ENCODE data around the gene RACK1. TPM values are rescaled to one million over a fixed set of nuclear protein-coding genes. Genes with fewer than 3 reads are reported as not detected.

RACK1 gene
- total and polyA plus RNA-seq, 2 experiments from 2014 or later: 2,372 to 4,798 TPM

DNA sequence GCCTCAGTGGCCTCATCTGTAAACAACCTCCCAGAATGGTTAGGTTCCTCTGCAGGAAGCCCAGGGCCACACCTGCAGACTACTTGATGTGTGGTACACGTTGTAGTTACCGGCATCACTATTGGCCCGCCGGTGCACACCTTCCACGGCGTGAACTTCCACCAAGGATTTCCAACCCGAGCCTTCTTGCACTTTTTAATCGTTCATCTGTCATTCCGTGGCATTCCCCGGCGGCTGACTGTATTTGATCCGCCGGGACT lies 26.0 kb downstream of the RACK1 start:
- H3K27me3 ChIP-seq (ENCODE audit: insufficient read depth): peaks cover 12% of the 10 kb centered on the region
- no peaks in the 10 kb centered on the region for H3K79me2 ChIP-seq (replicated peaks; ENCODE audit: insufficient read depth)
- peaks cover 17% of the 10 kb centered on the region for H3F3A ChIP-seq (replicated peaks; ENCODE audit: low read depth)
- no peak for TF ChIP-seq CREB1 (CRISPR knock-in tag; IDR thresholded peaks at IDR 0.05; ENCODE audit: low read depth)
- TF ChIP-seq, protein P1, sequence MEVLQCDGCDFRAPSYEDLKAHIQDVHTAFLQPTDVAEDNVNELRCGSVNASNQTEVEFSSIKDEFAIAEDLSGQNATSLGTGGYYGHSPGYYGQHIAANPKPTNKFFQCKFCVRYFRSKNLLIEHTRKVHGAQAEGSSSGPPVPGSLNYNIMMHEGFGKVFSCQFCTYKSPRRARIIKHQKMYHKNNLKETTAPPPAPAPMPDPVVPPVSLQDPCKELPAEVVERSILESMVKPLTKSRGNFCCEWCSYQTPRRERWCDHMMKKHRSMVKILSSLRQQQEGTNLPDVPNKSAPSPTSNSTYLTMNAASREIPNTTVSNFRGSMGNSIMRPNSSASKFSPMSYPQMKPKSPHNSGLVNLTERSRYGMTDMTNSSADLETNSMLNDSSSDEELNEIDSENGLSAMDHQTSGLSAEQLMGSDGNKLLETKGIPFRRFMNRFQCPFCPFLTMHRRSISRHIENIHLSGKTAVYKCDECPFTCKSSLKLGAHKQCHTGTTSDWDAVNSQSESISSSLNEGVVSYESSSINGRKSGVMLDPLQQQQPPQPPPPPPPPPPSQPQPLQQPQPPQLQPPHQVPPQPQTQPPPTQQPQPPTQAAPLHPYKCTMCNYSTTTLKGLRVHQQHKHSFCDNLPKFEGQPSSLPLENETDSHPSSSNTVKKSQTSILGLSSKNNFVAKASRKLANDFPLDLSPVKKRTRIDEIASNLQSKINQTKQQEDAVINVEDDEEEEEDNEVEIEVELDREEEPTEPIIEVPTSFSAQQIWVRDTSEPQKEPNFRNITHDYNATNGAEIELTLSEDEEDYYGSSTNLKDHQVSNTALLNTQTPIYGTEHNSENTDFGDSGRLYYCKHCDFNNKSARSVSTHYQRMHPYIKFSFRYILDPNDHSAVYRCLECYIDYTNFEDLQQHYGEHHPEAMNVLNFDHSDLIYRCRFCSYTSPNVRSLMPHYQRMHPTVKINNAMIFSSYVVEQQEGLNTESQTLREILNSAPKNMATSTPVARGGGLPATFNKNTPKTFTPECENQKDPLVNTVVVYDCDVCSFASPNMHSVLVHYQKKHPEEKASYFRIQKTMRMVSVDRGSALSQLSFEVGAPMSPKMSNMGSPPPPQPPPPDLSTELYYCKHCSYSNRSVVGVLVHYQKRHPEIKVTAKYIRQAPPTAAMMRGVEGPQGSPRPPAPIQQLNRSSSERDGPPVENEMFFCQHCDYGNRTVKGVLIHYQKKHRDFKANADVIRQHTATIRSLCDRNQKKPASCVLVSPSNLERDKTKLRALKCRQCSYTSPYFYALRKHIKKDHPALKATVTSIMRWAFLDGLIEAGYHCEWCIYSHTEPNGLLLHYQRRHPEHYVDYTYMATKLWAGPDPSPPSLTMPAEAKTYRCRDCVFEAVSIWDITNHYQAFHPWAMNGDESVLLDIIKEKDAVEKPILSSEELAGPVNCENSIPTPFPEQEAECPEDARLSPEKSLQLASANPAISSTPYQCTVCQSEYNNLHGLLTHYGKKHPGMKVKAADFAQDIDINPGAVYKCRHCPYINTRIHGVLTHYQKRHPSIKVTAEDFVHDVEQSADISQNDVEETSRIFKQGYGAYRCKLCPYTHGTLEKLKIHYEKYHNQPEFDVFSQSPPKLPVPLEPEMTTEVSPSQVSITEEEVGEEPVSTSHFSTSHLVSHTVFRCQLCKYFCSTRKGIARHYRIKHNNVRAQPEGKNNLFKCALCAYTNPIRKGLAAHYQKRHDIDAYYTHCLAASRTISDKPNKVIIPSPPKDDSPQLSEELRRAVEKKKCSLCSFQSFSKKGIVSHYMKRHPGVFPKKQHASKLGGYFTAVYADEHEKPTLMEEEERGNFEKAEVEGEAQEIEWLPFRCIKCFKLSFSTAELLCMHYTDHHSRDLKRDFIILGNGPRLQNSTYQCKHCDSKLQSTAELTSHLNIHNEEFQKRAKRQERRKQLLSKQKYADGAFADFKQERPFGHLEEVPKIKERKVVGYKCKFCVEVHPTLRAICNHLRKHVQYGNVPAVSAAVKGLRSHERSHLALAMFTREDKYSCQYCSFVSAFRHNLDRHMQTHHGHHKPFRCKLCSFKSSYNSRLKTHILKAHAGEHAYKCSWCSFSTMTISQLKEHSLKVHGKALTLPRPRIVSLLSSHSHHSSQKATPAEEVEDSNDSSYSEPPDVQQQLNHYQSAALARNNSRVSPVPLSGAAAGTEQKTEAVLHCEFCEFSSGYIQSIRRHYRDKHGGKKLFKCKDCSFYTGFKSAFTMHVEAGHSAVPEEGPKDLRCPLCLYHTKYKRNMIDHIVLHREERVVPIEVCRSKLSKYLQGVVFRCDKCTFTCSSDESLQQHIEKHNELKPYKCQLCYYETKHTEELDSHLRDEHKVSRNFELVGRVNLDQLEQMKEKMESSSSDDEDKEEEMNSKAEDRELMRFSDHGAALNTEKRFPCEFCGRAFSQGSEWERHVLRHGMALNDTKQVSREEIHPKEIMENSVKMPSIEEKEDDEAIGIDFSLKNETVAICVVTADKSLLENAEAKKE (CRISPR knock-in tag; IDR thresholded peaks at IDR 0.05): no peak
- no peak for TF ChIP-seq EZH2phosphoT487 (IDR thresholded peaks at IDR 0.05; ENCODE audit: unreplicated experiment)
- TF ChIP-seq, protein P2, sequence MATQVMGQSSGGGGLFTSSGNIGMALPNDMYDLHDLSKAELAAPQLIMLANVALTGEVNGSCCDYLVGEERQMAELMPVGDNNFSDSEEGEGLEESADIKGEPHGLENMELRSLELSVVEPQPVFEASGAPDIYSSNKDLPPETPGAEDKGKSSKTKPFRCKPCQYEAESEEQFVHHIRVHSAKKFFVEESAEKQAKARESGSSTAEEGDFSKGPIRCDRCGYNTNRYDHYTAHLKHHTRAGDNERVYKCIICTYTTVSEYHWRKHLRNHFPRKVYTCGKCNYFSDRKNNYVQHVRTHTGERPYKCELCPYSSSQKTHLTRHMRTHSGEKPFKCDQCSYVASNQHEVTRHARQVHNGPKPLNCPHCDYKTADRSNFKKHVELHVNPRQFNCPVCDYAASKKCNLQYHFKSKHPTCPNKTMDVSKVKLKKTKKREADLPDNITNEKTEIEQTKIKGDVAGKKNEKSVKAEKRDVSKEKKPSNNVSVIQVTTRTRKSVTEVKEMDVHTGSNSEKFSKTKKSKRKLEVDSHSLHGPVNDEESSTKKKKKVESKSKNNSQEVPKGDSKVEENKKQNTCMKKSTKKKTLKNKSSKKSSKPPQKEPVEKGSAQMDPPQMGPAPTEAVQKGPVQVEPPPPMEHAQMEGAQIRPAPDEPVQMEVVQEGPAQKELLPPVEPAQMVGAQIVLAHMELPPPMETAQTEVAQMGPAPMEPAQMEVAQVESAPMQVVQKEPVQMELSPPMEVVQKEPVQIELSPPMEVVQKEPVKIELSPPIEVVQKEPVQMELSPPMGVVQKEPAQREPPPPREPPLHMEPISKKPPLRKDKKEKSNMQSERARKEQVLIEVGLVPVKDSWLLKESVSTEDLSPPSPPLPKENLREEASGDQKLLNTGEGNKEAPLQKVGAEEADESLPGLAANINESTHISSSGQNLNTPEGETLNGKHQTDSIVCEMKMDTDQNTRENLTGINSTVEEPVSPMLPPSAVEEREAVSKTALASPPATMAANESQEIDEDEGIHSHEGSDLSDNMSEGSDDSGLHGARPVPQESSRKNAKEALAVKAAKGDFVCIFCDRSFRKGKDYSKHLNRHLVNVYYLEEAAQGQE (IDR thresholded peaks at IDR 0.05; ENCODE audit: unreplicated experiment): no peak
- no peak for TF ChIP-seq NANOG (IDR thresholded peaks at IDR 0.05; ENCODE audit: borderline replicate concordance)
- no peak for TF ChIP-seq ZNF331 (CRISPR knock-in tag; IDR thresholded peaks at IDR 0.05; ENCODE audit: low read depth)
- no peak for TF ChIP-seq POLR2AphosphoS5 (IDR thresholded peaks at IDR 0.05; ENCODE audit: low read depth)
- no peak for TF ChIP-seq EZH2 (IDR thresholded peaks at IDR 0.05; ENCODE audit: low read depth, unreplicated experiment)
- no peak for TF ChIP-seq JUNB (IDR thresholded peaks at IDR 0.05; ENCODE audit: unreplicated experiment)
- TF ChIP-seq, protein P3, sequence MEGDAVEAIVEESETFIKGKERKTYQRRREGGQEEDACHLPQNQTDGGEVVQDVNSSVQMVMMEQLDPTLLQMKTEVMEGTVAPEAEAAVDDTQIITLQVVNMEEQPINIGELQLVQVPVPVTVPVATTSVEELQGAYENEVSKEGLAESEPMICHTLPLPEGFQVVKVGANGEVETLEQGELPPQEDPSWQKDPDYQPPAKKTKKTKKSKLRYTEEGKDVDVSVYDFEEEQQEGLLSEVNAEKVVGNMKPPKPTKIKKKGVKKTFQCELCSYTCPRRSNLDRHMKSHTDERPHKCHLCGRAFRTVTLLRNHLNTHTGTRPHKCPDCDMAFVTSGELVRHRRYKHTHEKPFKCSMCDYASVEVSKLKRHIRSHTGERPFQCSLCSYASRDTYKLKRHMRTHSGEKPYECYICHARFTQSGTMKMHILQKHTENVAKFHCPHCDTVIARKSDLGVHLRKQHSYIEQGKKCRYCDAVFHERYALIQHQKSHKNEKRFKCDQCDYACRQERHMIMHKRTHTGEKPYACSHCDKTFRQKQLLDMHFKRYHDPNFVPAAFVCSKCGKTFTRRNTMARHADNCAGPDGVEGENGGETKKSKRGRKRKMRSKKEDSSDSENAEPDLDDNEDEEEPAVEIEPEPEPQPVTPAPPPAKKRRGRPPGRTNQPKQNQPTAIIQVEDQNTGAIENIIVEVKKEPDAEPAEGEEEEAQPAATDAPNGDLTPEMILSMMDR (conservative IDR thresholded peaks at IDR 0.05; ENCODE audit: low read depth in 2 of 2): no peak
- no peak for TF ChIP-seq ZNF114 (CRISPR knock-in tag; IDR thresholded peaks at IDR 0.05)
- TF ChIP-seq STAT1 (IDR thresholded peaks at IDR 0.05; ENCODE audit: unreplicated experiment): no peak
- TF ChIP-seq, protein P4, sequence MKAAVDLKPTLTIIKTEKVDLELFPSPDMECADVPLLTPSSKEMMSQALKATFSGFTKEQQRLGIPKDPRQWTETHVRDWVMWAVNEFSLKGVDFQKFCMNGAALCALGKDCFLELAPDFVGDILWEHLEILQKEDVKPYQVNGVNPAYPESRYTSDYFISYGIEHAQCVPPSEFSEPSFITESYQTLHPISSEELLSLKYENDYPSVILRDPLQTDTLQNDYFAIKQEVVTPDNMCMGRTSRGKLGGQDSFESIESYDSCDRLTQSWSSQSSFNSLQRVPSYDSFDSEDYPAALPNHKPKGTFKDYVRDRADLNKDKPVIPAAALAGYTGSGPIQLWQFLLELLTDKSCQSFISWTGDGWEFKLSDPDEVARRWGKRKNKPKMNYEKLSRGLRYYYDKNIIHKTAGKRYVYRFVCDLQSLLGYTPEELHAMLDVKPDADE (IDR thresholded peaks at IDR 0.05): no peak
- H3K27ac ChIP-seq (ENCODE audit: low read depth): no peak overlapping the region
- Mint-ChIP-seq H3K4me3 (peak overlapping the region; percentile 83), H3K36me3 (ENCODE audit: low read depth) (peaks cover 12% of the 10 kb centered on the region; the same call in 1 of the 3 replicates), H3K9me3 (peaks cover 16% of the 10 kb centered on the region), H3K4me1 (peaks cover 16% of the 10 kb centered on the region), H3K27me3 (ENCODE audit: insufficient read depth, low read depth, poor library complexity) (peaks cover 55% of the 10 kb centered on the region), H3K27ac (no peak overlapping the region)
- H3K36me3 ChIP-seq (ENCODE audit: insufficient read depth): no peaks in the 10 kb centered on the region
- peak; percentile 0 for ATAC-seq
- no peak for DNase-seq (ENCODE audit: low spot score)
- H3K4me1 ChIP-seq (ENCODE audit: insufficient read depth): peaks cover 3% of the 10 kb centered on the region; the same call in 1 of the 2 replicates
- peak overlapping the region; percentile 63 for H3K4me3 ChIP-seq
- H2AFZ ChIP-seq: peak overlapping the region; percentile 97
- no peaks in the 10 kb centered on the region; the same call in 1 of the 2 replicates for H4K20me1 ChIP-seq (replicated peaks; ENCODE audit: insufficient read depth)
- peak overlapping the region; percentile 84 for H3K4me2 ChIP-seq
- H3K9me2 ChIP-seq (ENCODE audit: insufficient read depth): no peaks in the 10 kb centered on the region

Data from GM23338 (cell line).